A549 (cell line): Measurements from ENCODE around the gene GPBP1L1. TPM values are rescaled to one million over a fixed set of nuclear protein-coding genes. Genes with fewer than 3 reads are reported as not detected.

ENCODE experiments used
- ATAC-seq, 2 experiments: fragments of 200-7000 bp in 1 of 2; fragments of >200 bp in 1 of 2; cut with Nextera tagmentation in 1 of 2; cut with Tn5 transposase in 1 of 2; 3 replicates each; pipeline versions ENCODE4 v1.8.0 to v1.9.1; 2018 to 2020; ENCODE audit warnings: mild to moderate bottlenecking in 1 of 2, moderate library complexity in 1 of 2
- CTCF ChIA-PET: fragments of 300-600 bp; sonication (Branson Sonifier 250); formaldehyde crosslinking; extraction: SDS; loops from one replicate; lab custom pipeline; 2021; ENCODE audit warnings: antibody characterized with exemption, inconsistent platforms; lab: Yijun Ruan, JAX
- POLR2A ChIA-PET: fragments of 350-600 bp; formaldehyde crosslinking; extraction: SDS; loops from one replicate; lab custom pipeline; 2021; ENCODE audit warnings: antibody characterized with exemption, inconsistent platforms; lab: Yijun Ruan, JAX
- DNase-seq, 2 experiments: peaks; one replicate each; pipeline versions ENCODE4 v3.0.0 to v3.0.0-alpha.2; 2011 to 2016; ENCODE audit warnings: low read depth in 1 of 2, low spot score in 1 of 2
- FAIRE-seq: peaks from 2 replicates; lab custom pipeline; 2011; peaks lifted over from hg19 to GRCh38; lab: Jason Lieb, UNC
- H3K27ac ChIP-seq, 2 experiments: fragments of >200 bp; sonication (Bioruptor Twin); formaldehyde crosslinking; 3 replicates each; pipeline ENCODE4 v1.5.1; 2016 to 2017
- H3K4me1 ChIP-seq: fragments of >200 bp; sonication (Bioruptor Twin); formaldehyde crosslinking; 3 replicates; pipeline ENCODE4 v1.6.1; 2016
- H3K4me2 ChIP-seq: fragments of >200 bp; sonication (Bioruptor Twin); formaldehyde crosslinking; 3 replicates; pipeline ENCODE4 v1.6.1; 2016
- H3K4me3 ChIP-seq: fragments of >200 bp; sonication (Bioruptor Twin); formaldehyde crosslinking; 3 replicates; pipeline ENCODE4 v1.5.1; 2016
- H3K9me3 ChIP-seq: fragments of >200 bp; sonication (Bioruptor Twin); formaldehyde crosslinking; 3 replicates; pipeline ENCODE4 v1.6.1; 2016
- CEBPB ChIP-seq, 2 experiments: fragments of >200 bp in 1 of 2; sonication (Bioruptor Twin) in 1 of 2; formaldehyde crosslinking in 1 of 2; IDR thresholded peaks; 2 replicates each; pipeline ENCODE4 v1.6.1; 2012 to 2016
- CHD2 ChIP-seq: fragments of 150-350 bp; IDR thresholded peaks from 2 replicates; pipeline ENCODE4 v1.6.1; 2014; ENCODE audit warnings: low read length; ENCODE audit not compliant: partially characterized antibody
- CHD4 ChIP-seq: fragments of 200-600 bp; sonication (generic); IDR thresholded peaks from 2 replicates; pipeline ENCODE4 v1.6.1; 2016; ENCODE audit warnings: antibody characterized with exemption, mild to moderate bottlenecking, borderline replicate concordance
- EHF ChIP-seq: fragments of 250-450 bp; sonication (Bioruptor Pico); IDR thresholded peaks from 2 replicates; pipeline ENCODE4 v1.5.0; 2020; ENCODE audit warnings: mild to moderate bottlenecking
- ELK1 ChIP-seq: fragments of 150-350 bp; IDR thresholded peaks from 2 replicates; pipeline ENCODE4 v1.6.1; 2014; ENCODE audit warnings: low read depth, mild to moderate bottlenecking, low read length
- EP300 ChIP-seq, 2 experiments: fragments of >200 bp; sonication (Bioruptor Twin); formaldehyde crosslinking; IDR thresholded peaks; 2 replicates in 1 of 2; 3 replicates in 1 of 2; pipeline ENCODE4 v1.6.1; 2016 to 2017
- ESRRA ChIP-seq: fragments of 150-350 bp; IDR thresholded peaks from 2 replicates; pipeline ENCODE4 v1.6.1; 2014; ENCODE audit warnings: mild to moderate bottlenecking, low read length, borderline replicate concordance
- FOSB ChIP-seq: fragments of 250-450 bp; sonication (Bioruptor Pico); IDR thresholded peaks from 2 replicates; pipeline ENCODE4 v1.5.0; 2020; ENCODE audit warnings: mild to moderate bottlenecking, moderate library complexity
- FOXS1 ChIP-seq: fragments of 250-450 bp; sonication (Bioruptor Pico); IDR thresholded peaks from 2 replicates; pipeline ENCODE4 v1.5.0; 2020; ENCODE audit warnings: mild to moderate bottlenecking, moderate library complexity
- HEYL ChIP-seq: fragments of 250-450 bp; sonication (Bioruptor Pico); IDR thresholded peaks from 2 replicates; pipeline ENCODE4 v1.8.0; 2021; ENCODE audit warnings: mild to moderate bottlenecking, moderate library complexity
- JUNB ChIP-seq: fragments of >200 bp; sonication (Bioruptor Twin); formaldehyde crosslinking; IDR thresholded peaks from 2 replicates; pipeline ENCODE4 v1.6.1; 2016
- KDM1A ChIP-seq: fragments of 200-600 bp; sonication (generic); IDR thresholded peaks from 2 replicates; pipeline ENCODE4 v1.6.1; 2016; ENCODE audit warnings: low read depth, mild to moderate bottlenecking
- MYC ChIP-seq: IDR thresholded peaks from 2 replicates; pipeline ENCODE4 v1.6.1; 2012; ENCODE audit warnings: mild to moderate bottlenecking, inconsistent platforms, low read length, improper control_type of control experiment, borderline replicate concordance
- NFE2L2 ChIP-seq: fragments of 150-350 bp; conservative IDR thresholded peaks from 2 replicates; pipeline ENCODE4 v1.6.1; 2014; ENCODE audit warnings: low read length
- NPAS2 ChIP-seq: fragments of 250-450 bp; sonication (Bioruptor Pico); IDR thresholded peaks from 2 replicates; pipeline ENCODE4 v1.8.0; 2022; ENCODE audit warnings: mild to moderate bottlenecking, moderate library complexity, borderline replicate concordance
- NR3C1 ChIP-seq: fragments of >200 bp; sonication (Bioruptor Twin); formaldehyde crosslinking; IDR thresholded peaks from 3 replicates; pipeline ENCODE4 v1.6.1; 2017
- RAD21 ChIP-seq, 2 experiments: fragments of >200 bp in 1 of 2; sonication (Bioruptor Twin) in 1 of 2; formaldehyde crosslinking in 1 of 2; IDR thresholded peaks in 1 of 2; conservative IDR thresholded peaks in 1 of 2; 2 replicates in 1 of 2; 3 replicates in 1 of 2; pipeline ENCODE4 v1.6.1; 2012 to 2018; ENCODE audit warnings: inconsistent platforms in 1 of 2
- RARB ChIP-seq: fragments of 250-450 bp; sonication (Bioruptor Pico); IDR thresholded peaks from 2 replicates; pipeline ENCODE4 v1.8.0; 2021; ENCODE audit warnings: mild to moderate bottlenecking, moderate library complexity
- RNF2 ChIP-seq: fragments of 200-600 bp; sonication (generic); IDR thresholded peaks from 2 replicates; pipeline ENCODE4 v1.6.1; 2016; ENCODE audit warnings: low read depth, mild to moderate bottlenecking, antibody characterized with exemption, moderate library complexity, borderline replicate concordance
- ZFP36 ChIP-seq: fragments of 450-650 bp; IDR thresholded peaks from 2 replicates; pipeline ENCODE4 v1.6.1; 2014; ENCODE audit warnings: borderline replicate concordance; ENCODE audit not compliant: partially characterized antibody
- ZNF302 ChIP-seq: fragments of 250-450 bp; sonication (Bioruptor Pico); IDR thresholded peaks from 2 replicates; pipeline ENCODE4 v1.9.0; 2021; ENCODE audit warnings: inconsistent platforms, mild to moderate bottlenecking, moderate library complexity
- WGBS: methylation state at CpG from one replicate; pipeline ENCODE4 v1.1.6; 2017; ENCODE audit errors: missing lambda C conversion rate; 5-methylcytosine and 5-hydroxymethylcytosine counted together
- polyA plus RNA-seq, 4 experiments: library from polyadenylated mRNA; depleted of rRNA in 3 of 4; stranded (reverse); fragments of >200 nt; fragmentation: RNase III in 1 of 4; extraction: RNeasy Plus Mini Kit Qiagen cat#74134 plus additional on column Dnase treatment in 1 of 4; gene quantifications; 2 replicates in 3 of 4; 3 replicates in 1 of 4; pipeline ENCODE4 v1.2.3, GENCODE V29; 2011 to 2017
- TF ChIP-seq, protein P1 (sequence below): fragments of 250-450 bp; sonication (Bioruptor Pico); IDR thresholded peaks from 2 replicates; pipeline ENCODE4 v1.5.0; 2021; ENCODE audit warnings: mild to moderate bottlenecking, moderate library complexity, borderline replicate concordance
- TF ChIP-seq, protein P2 (sequence below): fragments of 450-650 bp; IDR thresholded peaks from 2 replicates; pipeline ENCODE4 v1.6.1; 2014; ENCODE audit warnings: antibody characterized with exemption
- TF ChIP-seq, protein P3 (sequence below): fragments of >200 bp; sonication (Bioruptor Twin); formaldehyde crosslinking; IDR thresholded peaks from 2 replicates; pipeline ENCODE4 v1.6.1; 2016

GPBP1L1 gene
- polyA plus RNA-seq, 2 of the 4 experiments (the other 2 are of a cell fraction): 50.9 to 74.0 TPM

GRCh38 chr1:45656573-45657226 is 29.6 kb downstream of the GPBP1L1 start:
- POLR2A ChIA-PET: no interaction called here
- FAIRE-seq: no peak

GRCh38 chr1:45654540-45655280 is 31.6 kb downstream of the GPBP1L1 start:
- no peak for FAIRE-seq
- ATAC-seq: no peak
- Histone ChIP-seq H3K4me1 (no peaks in the 10 kb centered on the region), H3K4me2 (no peak overlapping the region), H3K27ac (no peak overlapping the region), H3K4me3 (no peak overlapping the region), H3K9me3 (no peaks in the 10 kb centered on the region)
- TF ChIP-seq FOXS1 (CRISPR knock-in tag) (no peak), KDM1A (no peak), CEBPB (IDR thresholded peaks at IDR 0.05) (0 out of 4 replicates have a peak, but pooled peaks of 1 of the 2 experiments have one; percentile 18)
- TF ChIP-seq, protein P1, sequence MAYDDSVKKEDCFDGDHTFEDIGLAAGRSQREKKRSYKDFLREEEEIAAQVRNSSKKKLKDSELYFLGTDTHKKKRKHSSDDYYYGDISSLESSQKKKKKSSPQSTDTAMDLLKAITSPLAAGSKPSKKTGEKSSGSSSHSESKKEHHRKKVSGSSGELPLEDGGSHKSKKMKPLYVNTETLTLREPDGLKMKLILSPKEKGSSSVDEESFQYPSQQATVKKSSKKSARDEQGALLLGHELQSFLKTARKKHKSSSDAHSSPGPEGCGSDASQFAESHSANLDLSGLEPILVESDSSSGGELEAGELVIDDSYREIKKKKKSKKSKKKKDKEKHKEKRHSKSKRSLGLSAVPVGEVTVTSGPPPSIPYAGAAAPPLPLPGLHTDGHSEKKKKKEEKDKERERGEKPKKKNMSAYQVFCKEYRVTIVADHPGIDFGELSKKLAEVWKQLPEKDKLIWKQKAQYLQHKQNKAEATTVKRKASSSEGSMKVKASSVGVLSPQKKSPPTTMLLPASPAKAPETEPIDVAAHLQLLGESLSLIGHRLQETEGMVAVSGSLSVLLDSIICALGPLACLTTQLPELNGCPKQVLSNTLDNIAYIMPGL (CRISPR knock-in tag): no peak
- 91% methylated on average over 12 of the region's 12 CpGs for WGBS
- POLR2A ChIA-PET: no interaction called here
- CTCF ChIA-PET: interaction anchor here (1.2 to 2.5 kb wide), 2 partner anchors 8 to 11 kb away, joined by 3 to 5 read pairs; no protein-coding TSS in a partner anchor
- no peak for DNase-seq

More at GRCh38 chr1:45656573-45657226, 29.6 kb downstream of the GPBP1L1 start:
- DNase-seq (no peak), ATAC-seq (no peak)
- Histone ChIP-seq H3K4me3 (no peak overlapping the region), H3K9me3 (no peaks in the 10 kb centered on the region), H3K27ac (no peak overlapping the region), H3K4me1 (no peaks in the 10 kb centered on the region), H3K4me2 (no peak overlapping the region)
- TF ChIP-seq CEBPB (IDR thresholded peaks at IDR 0.05) (no peak), ESRRA (no peak), EHF (CRISPR knock-in tag) (no peak), RARB (CRISPR knock-in tag) (no peak), ZFP36 (no peak), ELK1 (no peak), MYC (no peak)
- WGBS: 95% methylated on average over 3 of the region's 3 CpGs
- CTCF ChIA-PET: no interaction called here

DNA sequence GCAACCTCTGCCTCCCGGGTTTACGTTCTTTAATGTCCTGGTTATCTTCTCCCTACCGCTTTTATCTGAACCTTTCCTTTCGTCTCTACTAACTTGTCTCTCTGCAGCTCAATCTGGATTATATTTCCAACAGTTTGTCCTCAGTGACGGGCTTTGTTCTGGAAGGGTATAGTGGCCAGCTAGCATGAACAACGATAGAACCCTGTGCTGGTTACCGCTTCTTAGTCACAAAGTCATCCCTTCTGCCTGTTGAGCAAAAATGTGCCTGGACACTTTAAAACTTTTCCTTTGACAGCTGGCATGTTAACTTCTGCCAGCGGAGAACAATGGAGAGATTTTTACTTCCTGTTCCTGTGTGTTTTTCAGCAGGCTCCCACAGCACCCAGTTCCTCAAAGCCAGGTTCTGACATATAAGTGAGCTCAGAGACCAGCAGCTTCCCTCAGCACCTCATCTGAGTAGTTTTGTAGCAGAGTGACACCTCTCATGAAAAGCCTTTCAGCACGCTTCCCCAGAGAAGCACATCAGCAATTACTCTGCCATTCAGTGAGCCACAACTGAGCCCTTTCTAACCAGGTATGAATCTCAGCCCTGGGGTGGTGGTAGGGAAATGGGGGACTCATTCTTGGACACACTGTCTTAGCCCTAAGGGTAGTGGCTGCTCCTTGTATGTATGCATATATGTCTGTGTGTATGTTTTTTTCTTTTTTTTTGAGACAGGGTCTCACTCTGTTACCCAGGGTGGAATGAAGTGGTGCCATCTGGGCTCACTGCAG is 38.9 kb downstream of the GPBP1L1 start:
- peaks cover 7% of the 10 kb centered on the region; the same call in 1 of the 3 replicates for H3K4me1 ChIP-seq
- no peak overlapping the region for H3K4me3 ChIP-seq
- FAIRE-seq: no peak
- ATAC-seq: no peak
- no peaks in the 10 kb centered on the region for H3K9me3 ChIP-seq
- 95% methylated on average over 9 of the region's 9 CpGs for WGBS
- DNase-seq: no peak
- no peak overlapping the region for H3K4me2 ChIP-seq
- no peak for TF ChIP-seq RAD21 (conservative IDR thresholded peaks at IDR 0.05 in 1 of 2, IDR thresholded peaks at IDR 0.05 in 1 of 2)
- TF ChIP-seq NR3C1: no peak
- ChIA-PET POLR2A (no interaction called here), CTCF (interaction anchor here (1.2 kb wide), 1 partner anchor 8 kb away, joined by 3 read pairs; no protein-coding TSS in a partner anchor)
- no peak overlapping the region for H3K27ac ChIP-seq

GRCh38 chr1:45644661-45645060 is 41.7 kb downstream of the GPBP1L1 start:
- Histone ChIP-seq H3K4me1 (peaks cover 7% of the 10 kb centered on the region; the same call in 1 of the 3 replicates), H3K4me3 (no peak overlapping the region), H3K4me2 (no peak overlapping the region), H3K9me3 (no peaks in the 10 kb centered on the region), H3K27ac (no peak overlapping the region)
- 97% methylated on average over 2 of the region's 2 CpGs for WGBS
- DNase-seq: no peak
- ChIA-PET POLR2A (no interaction called here), CTCF (interaction anchor here (1.6 to 1.8 kb wide), 4 partner anchors 9 to 237 kb away, joined by 4 to 5 read pairs (median 4); no protein-coding TSS in a partner anchor)
- ATAC-seq: no peak
- FAIRE-seq: no peak
- TF ChIP-seq EP300 (IDR thresholded peaks at IDR 0.05) (no peak), NPAS2 (CRISPR knock-in tag) (no peak), CHD2 (no peak), NFE2L2 (no peak), HEYL (CRISPR knock-in tag) (no peak), ZFP36 (no peak), CHD4 (no peak), JUNB (no peak), ZNF302 (no peak), RNF2 (no peak), FOSB (CRISPR knock-in tag) (no peak)
- TF ChIP-seq, protein P2, sequence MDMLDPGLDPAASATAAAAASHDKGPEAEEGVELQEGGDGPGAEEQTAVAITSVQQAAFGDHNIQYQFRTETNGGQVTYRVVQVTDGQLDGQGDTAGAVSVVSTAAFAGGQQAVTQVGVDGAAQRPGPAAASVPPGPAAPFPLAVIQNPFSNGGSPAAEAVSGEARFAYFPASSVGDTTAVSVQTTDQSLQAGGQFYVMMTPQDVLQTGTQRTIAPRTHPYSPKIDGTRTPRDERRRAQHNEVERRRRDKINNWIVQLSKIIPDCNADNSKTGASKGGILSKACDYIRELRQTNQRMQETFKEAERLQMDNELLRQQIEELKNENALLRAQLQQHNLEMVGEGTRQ: no peak
- TF ChIP-seq, protein P3, sequence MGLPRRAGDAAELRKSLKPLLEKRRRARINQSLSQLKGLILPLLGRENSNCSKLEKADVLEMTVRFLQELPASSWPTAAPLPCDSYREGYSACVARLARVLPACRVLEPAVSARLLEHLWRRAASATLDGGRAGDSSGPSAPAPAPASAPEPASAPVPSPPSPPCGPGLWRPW: no peak
